ENCODE results near the gene ATG16L2.

The ATG16L2 gene

GRCh38 chr11:72828692-72829101 lies 14.5 kb downstream of the ATG16L2 start:
- Histone ChIP-seq H3K27me3 (ENCODE audit: insufficient read depth, low read length) (no peaks in the 10 kb centered on the region), H3K9me3 (ENCODE audit: insufficient read depth, low read depth, low read length) (no peaks in the 10 kb centered on the region), H3K9ac (ENCODE audit: low read depth, low read length) (no peak overlapping the region), H3K36me3 (ENCODE audit: insufficient read depth, low read length) (no peaks in the 10 kb centered on the region), H3K4me1 (ENCODE audit: insufficient read depth, low read length) (0 out of 2 replicates have a peak, but pooled peaks cover 7% of the 10 kb centered on the region), H3K27ac (ENCODE audit: low read depth, low read length) (no peak overlapping the region), H3K4me3 (ENCODE audit: low read length) (no peak overlapping the region)
- 94% methylated on average over 7 of the region's 7 CpGs for WGBS

- Histone ChIP-seq H3K9ac (ENCODE audit: low read depth, low read length) (no peak overlapping the region), H3K4me3 (ENCODE audit: low read length) (no peak overlapping the region), H3K9me3 (ENCODE audit: insufficient read depth, low read depth, low read length) (no peaks in the 10 kb centered on the region), H3K27ac (ENCODE audit: low read depth, low read length) (no peak overlapping the region), H3K4me1 (ENCODE audit: insufficient read depth, low read length) (0 out of 2 replicates have a peak, but pooled peaks cover 7% of the 10 kb centered on the region), H3K36me3 (ENCODE audit: insufficient read depth, low read length) (no peaks in the 10 kb centered on the region), H3K27me3 (ENCODE audit: insufficient read depth, low read length) (no peaks in the 10 kb centered on the region)
- WGBS = 93% methylated on average over 12 of the region's 13 CpGs
These were observed 15.0 kb downstream of the ATG16L2 start for GRCh38 chr11:72829178-72829577.

GRCh38 chr11:72829884-72830533 lies 15.8 kb downstream of the ATG16L2 start:
- Histone ChIP-seq H3K27ac (ENCODE audit: low read depth, low read length) (no peak overlapping the region), H3K9ac (ENCODE audit: low read depth, low read length) (no peak overlapping the region), H3K27me3 (ENCODE audit: insufficient read depth, low read length) (no peaks in the 10 kb centered on the region), H3K4me1 (ENCODE audit: insufficient read depth, low read length) (0 out of 2 replicates have a peak, but pooled peaks cover 7% of the 10 kb centered on the region), H3K4me3 (ENCODE audit: low read length) (no peak overlapping the region), H3K9me3 (ENCODE audit: insufficient read depth, low read depth, low read length) (no peaks in the 10 kb centered on the region), H3K36me3 (ENCODE audit: insufficient read depth, low read length) (no peaks in the 10 kb centered on the region)
- 94% methylated on average over 5 of the region's 5 CpGs for WGBS

- H3K9me3 ChIP-seq (ENCODE audit: insufficient read depth, low read depth, low read length) = no peaks in the 10 kb centered on the region
- H3K27ac ChIP-seq (ENCODE audit: low read depth, low read length) = no peak overlapping the region
- no peak overlapping the region for H3K9ac ChIP-seq (ENCODE audit: low read depth, low read length)
- H3K27me3 ChIP-seq (ENCODE audit: insufficient read depth, low read length) = no peaks in the 10 kb centered on the region
- 56% methylated on average over 12 of the region's 13 CpGs for WGBS
- H3K36me3 ChIP-seq (ENCODE audit: insufficient read depth, low read length) = no peaks in the 10 kb centered on the region
- 0 out of 2 replicates have a peak, but pooled peaks cover 7% of the 10 kb centered on the region for H3K4me1 ChIP-seq (ENCODE audit: insufficient read depth, low read length)
- H3K4me3 ChIP-seq (ENCODE audit: low read length) = no peak overlapping the region
These were observed 17.5 kb downstream of the ATG16L2 start for GRCh38 chr11:72831521-72832300.

- Histone ChIP-seq H3K4me3 (ENCODE audit: low read length) (no peak overlapping the region), H3K9me3 (ENCODE audit: insufficient read depth, low read depth, low read length) (no peaks in the 10 kb centered on the region), H3K36me3 (ENCODE audit: insufficient read depth, low read length) (no peaks in the 10 kb centered on the region), H3K4me1 (ENCODE audit: insufficient read depth, low read length) (0 out of 2 replicates have a peak, but pooled peaks cover 7% of the 10 kb centered on the region), H3K9ac (ENCODE audit: low read depth, low read length) (no peak overlapping the region), H3K27ac (ENCODE audit: low read depth, low read length) (no peak overlapping the region), H3K27me3 (ENCODE audit: insufficient read depth, low read length) (no peaks in the 10 kb centered on the region)
- WGBS = 87% methylated on average over 9 of the region's 9 CpGs
These were observed 18.3 kb downstream of the ATG16L2 start for GRCh38 chr11:72832301-72833082.

GRCh38 chr11:72833083-72833733 lies 19.0 kb downstream of the ATG16L2 start:
- Histone ChIP-seq H3K4me3 (ENCODE audit: low read length) (no peak overlapping the region), H3K9me3 (ENCODE audit: insufficient read depth, low read depth, low read length) (no peaks in the 10 kb centered on the region), H3K4me1 (ENCODE audit: insufficient read depth, low read length) (0 out of 2 replicates have a peak, but pooled peaks cover 7% of the 10 kb centered on the region), H3K9ac (ENCODE audit: low read depth, low read length) (no peak overlapping the region), H3K27me3 (ENCODE audit: insufficient read depth, low read length) (no peaks in the 10 kb centered on the region), H3K36me3 (ENCODE audit: insufficient read depth, low read length) (no peaks in the 10 kb centered on the region), H3K27ac (ENCODE audit: low read depth, low read length) (no peak overlapping the region)
- 90% methylated on average over 5 of the region's 5 CpGs for WGBS

GRCh38 chr11:72833811-72834493 lies 19.7 kb downstream of the ATG16L2 start:
- H3K4me3 ChIP-seq (ENCODE audit: low read length) = no peak overlapping the region
- WGBS = 82% methylated on average over 8 of the region's 8 CpGs
- H3K9ac ChIP-seq (ENCODE audit: low read depth, low read length) = no peak overlapping the region
- H3K27me3 ChIP-seq (ENCODE audit: insufficient read depth, low read length) = no peaks in the 10 kb centered on the region
- H3K4me1 ChIP-seq (ENCODE audit: insufficient read depth, low read length) = 0 out of 2 replicates have a peak, but pooled peaks cover 7% of the 10 kb centered on the region
- no peaks in the 10 kb centered on the region for H3K36me3 ChIP-seq (ENCODE audit: insufficient read depth, low read length)
- H3K27ac ChIP-seq (ENCODE audit: low read depth, low read length) = no peak overlapping the region
- H3K9me3 ChIP-seq (ENCODE audit: insufficient read depth, low read depth, low read length) = no peaks in the 10 kb centered on the region

GRCh38 chr11:72834905-72835304 lies 20.7 kb downstream of the ATG16L2 start:
- Histone ChIP-seq H3K36me3 (ENCODE audit: insufficient read depth, low read length) (no peaks in the 10 kb centered on the region), H3K9me3 (ENCODE audit: insufficient read depth, low read depth, low read length) (no peaks in the 10 kb centered on the region)

GRCh38 chr11:72836111-72836510 lies 21.9 kb downstream of the ATG16L2 start:
- Histone ChIP-seq H3K36me3 (ENCODE audit: insufficient read depth, low read length) (no peaks in the 10 kb centered on the region), H3K27ac (ENCODE audit: low read depth, low read length) (no peak overlapping the region), H3K27me3 (ENCODE audit: insufficient read depth, low read length) (no peaks in the 10 kb centered on the region), H3K4me3 (ENCODE audit: low read length) (no peak overlapping the region), H3K4me1 (ENCODE audit: insufficient read depth, low read length) (0 out of 2 replicates have a peak, but pooled peaks cover 7% of the 10 kb centered on the region), H3K9me3 (ENCODE audit: insufficient read depth, low read depth, low read length) (no peaks in the 10 kb centered on the region), H3K9ac (ENCODE audit: low read depth, low read length) (no peak overlapping the region)
- WGBS = 89% methylated on average over 3 of the region's 4 CpGs

More at GRCh38 chr11:72834905-72835304, 20.7 kb downstream of the ATG16L2 start:
- 96% methylated on average over 5 of the region's 5 CpGs for WGBS
- H3K27ac ChIP-seq (ENCODE audit: low read depth, low read length) = no peak overlapping the region
- H3K4me3 ChIP-seq (ENCODE audit: low read length) = no peak overlapping the region
- H3K9ac ChIP-seq (ENCODE audit: low read depth, low read length) = no peak overlapping the region
- 0 out of 2 replicates have a peak, but pooled peaks cover 7% of the 10 kb centered on the region for H3K4me1 ChIP-seq (ENCODE audit: insufficient read depth, low read length)
- H3K27me3 ChIP-seq (ENCODE audit: insufficient read depth, low read length) = no peaks in the 10 kb centered on the region

GRCh38 chr11:72838691-72839305 lies 24.6 kb downstream of the ATG16L2 start:
- H3K9ac ChIP-seq (ENCODE audit: low read depth, low read length) = no peak overlapping the region
- H3K27me3 ChIP-seq (ENCODE audit: insufficient read depth, low read length) = no peaks in the 10 kb centered on the region
- no peaks in the 10 kb centered on the region for H3K9me3 ChIP-seq (ENCODE audit: insufficient read depth, low read depth, low read length)
- H3K4me1 ChIP-seq (ENCODE audit: insufficient read depth, low read length) = no peaks in the 10 kb centered on the region
- no peak overlapping the region for H3K27ac ChIP-seq (ENCODE audit: low read depth, low read length)
- 93% methylated on average over 4 of the region's 4 CpGs for WGBS
- H3K36me3 ChIP-seq (ENCODE audit: insufficient read depth, low read length) = peaks cover 2% of the 10 kb centered on the region; the same call in 1 of the 2 replicates
- H3K4me3 ChIP-seq (ENCODE audit: low read length) = no peak overlapping the region
